ENCODE data around the gene RASA2.

GRCh38 chr3:141650783-141651182 is 164.0 kb downstream of the RASA2 start:
- TF ChIP-seq POLR2A (IDR thresholded peaks at IDR 0.05), result no peak
- TF ChIP-seq, protein P1, sequence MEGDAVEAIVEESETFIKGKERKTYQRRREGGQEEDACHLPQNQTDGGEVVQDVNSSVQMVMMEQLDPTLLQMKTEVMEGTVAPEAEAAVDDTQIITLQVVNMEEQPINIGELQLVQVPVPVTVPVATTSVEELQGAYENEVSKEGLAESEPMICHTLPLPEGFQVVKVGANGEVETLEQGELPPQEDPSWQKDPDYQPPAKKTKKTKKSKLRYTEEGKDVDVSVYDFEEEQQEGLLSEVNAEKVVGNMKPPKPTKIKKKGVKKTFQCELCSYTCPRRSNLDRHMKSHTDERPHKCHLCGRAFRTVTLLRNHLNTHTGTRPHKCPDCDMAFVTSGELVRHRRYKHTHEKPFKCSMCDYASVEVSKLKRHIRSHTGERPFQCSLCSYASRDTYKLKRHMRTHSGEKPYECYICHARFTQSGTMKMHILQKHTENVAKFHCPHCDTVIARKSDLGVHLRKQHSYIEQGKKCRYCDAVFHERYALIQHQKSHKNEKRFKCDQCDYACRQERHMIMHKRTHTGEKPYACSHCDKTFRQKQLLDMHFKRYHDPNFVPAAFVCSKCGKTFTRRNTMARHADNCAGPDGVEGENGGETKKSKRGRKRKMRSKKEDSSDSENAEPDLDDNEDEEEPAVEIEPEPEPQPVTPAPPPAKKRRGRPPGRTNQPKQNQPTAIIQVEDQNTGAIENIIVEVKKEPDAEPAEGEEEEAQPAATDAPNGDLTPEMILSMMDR (IDR thresholded peaks at IDR 0.05), result no peak
- no peak for TF ChIP-seq EP300 (IDR thresholded peaks at IDR 0.05; ENCODE audit: low read depth)
- TF ChIP-seq POLR2AphosphoS5 (IDR thresholded peaks at IDR 0.05), result no peak

Measured in transverse colon (tissue), 4 donors.